HPDE6-E6E7 (cell line): ENCODE data around the gene DBNDD2.
A peak's percentile ranks its signal among the peaks of the same experiment; 100 is the strongest.

Experiments
- DNase-seq: peaks from one replicate; pipeline ENCODE4 v3.0.0; 2011; ENCODE audit warnings: missing footprints; ENCODE audit errors: extremely low spot score

Gene DBNDD2

GRCh38 chr20:45415822-45416637 is 7.9 kb downstream of the DBNDD2 start, which contains the start of gene PIGT:
Gene PIGT, plus strand, starts transcription at chr20:45416141. Its CDS starts 16 bp downstream, at chr20:45416157.
- DNase-seq: peak; percentile 95

GRCh38 chr20:45416917-45417316 is 8.8 kb downstream of the DBNDD2 start:
- DNase-seq: no peak

GRCh38 chr20:45419188-45420091 is 11.4 kb downstream of the DBNDD2 start:
- peak; percentile 92 for DNase-seq

DNA sequence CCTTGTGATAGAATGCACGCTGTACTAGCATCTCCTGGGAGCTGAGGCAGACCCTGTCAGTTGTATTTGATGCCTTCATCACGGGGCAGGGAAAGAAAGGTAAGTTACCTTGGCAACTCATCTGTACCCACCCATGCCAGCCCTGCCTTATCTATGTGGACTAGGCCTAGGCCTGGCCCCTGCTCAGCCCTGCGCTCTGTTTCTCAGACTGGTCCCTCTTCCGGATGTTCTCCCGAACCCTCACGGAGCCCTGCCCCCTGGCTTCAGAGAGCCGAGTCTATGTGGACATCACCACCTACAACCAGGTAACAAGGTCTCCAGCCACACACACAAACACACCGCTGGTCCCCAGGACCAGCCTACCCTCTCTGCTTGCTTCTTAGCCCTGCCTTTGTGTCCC is 12.0 kb downstream of the DBNDD2 start:
- DNase-seq: no peak

GRCh38 chr20:45423700-45424099 is 15.6 kb downstream of the DBNDD2 start:
- no peak for DNase-seq

DNA sequence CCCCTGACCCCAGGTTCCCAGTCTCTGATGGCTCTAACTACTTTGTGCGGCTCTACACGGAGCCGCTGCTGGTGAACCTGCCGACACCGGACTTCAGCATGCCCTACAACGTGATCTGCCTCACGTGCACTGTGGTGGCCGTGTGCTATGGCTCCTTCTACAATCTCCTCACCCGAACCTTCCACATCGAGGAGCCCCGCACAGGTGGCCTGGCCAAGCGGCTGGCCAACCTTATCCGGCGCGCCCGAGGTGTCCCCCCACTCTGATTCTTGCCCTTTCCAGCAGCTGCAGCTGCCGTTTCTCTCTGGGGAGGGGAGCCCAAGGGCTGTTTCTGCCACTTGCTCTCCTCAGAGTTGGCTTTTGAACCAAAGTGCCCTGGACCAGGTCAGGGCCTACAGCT is 17.5 kb downstream of the DBNDD2 start:
- DNase-seq: no peak

DNA sequence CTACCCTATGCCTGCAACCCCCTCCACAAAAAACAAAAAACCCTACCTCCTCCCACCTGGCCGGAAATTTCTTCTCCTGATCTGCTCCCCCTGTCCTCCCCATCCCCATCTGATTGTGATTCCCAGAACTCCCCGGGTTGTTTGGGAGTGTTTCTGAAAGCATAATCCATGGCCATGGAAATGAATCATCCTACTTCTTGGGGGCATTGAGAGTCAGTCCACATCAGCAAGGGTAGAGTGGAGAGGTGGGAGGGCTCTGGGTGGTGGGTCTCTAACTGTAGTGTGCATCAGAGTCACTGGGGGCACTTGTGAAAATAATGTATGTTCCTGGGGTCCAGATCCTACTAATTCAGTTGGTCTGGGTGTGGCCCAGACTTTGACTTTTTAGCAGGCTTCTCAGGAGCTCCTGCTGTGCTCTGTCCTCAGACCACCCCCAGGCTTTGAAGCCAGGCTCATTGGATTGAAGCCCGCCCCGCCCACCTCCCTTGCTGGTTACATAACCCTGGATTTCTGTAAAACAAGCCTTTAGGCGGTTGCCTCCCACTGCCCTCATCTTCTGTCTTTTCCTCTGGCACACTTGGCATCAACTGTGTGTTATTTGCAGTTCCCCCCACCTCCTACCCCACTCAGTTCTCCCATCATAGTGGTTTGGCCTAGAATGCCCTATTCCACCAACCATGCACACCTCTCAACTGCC is 18.4 kb downstream of the DBNDD2 start:
- no peak for DNase-seq

DNA sequence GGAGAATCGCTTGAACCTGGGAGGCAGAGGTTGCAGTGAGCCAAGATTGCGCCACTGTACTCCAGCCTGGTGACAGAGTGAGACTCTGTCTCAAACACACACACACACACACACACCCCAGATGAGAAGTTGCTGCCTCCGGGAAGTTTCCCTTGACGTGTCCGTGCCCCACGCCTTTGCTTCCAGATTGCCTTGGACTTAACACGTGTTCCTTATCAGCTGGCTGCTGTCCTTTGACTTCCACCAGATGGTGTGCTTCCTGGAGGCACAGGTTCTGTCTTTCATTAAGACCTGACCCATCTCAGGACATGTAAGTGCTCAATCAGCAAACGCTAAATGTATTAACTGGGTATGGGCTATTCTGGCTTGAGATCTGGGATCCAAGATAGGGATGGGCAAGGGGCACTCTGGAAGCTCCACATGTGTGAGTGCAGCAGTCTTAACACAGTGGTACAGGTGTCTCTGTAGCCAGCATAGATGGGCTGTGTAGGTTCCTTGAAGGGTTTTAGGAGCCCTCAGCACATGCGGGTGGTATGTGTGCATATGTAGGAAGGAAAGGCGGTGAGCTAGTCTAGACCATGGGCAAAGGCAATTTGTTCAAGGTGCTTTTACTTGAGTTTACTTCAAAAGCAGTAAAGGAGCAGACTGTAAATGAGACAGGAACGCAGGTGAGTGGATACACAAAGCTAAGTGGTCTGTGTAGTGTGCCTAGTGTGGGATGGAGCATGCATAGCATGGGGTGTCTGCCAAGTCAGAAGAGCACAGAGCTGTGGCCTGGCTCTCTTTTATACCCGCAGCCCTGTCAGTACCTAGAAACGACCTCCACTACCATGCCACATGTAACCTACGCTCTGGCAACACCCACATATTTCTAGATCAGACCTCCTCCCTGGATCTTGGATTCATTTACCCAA is 19.4 kb downstream of the DBNDD2 start:
- DNase-seq: no peak

DNA sequence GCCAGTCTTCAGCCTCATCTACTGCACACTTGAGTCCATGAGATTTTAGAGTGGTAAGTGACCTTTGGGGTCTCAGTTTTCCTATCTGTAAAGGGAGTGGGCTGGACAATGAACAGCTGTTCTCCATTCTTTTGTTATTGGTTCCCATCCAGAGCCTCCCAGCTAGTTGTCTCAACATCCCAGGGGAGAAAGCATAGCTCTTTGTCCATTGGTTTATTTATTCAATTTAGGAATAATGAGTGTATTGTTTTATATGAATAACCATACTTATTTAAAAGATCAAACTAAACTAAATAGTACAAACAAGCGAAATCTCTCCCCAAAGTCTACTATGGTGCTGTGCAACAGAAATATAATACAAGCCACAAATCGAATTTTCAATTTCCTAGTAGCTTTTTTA is 21.5 kb downstream of the DBNDD2 start:
- DNase-seq: no peak

DNA sequence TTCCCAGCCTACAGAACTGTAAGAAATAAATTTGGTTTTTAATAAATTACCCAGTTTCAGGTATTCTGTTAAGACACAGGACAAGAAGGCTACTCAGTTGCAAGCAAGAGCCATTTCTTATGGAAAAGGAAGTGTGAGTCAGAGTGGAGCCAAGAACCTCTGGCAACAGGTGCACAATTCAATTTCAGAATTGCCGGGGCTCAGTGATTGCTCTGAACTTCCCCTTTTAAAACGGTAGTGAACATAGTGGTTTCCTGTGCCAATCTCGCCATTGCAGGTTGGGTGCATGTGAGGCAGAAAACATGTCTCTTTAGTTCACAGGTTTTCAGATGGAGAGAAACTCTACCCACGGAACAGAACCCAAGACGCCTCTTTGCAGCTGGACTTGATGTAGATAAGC is 24.2 kb downstream of the DBNDD2 start:
- no peak for DNase-seq

DNA sequence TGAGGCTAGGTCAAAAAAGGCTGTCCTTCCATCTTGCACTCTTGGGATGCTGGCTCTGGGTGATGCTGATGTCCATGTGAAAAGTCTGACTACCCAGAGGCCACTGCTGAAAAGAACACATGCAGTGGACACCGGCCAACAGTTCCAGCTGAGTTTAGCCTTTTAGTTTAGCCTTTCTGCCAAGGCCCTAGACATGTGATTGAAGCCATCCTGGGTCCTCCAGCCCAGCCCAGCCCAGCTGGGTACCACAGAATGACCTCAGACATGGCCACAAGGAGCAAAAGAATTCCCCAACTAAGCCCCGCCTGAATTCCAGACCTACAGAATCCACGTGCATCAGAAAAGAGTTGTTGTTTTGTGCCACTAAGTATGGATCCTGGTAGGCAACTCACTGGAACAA is 25.2 kb downstream of the DBNDD2 start:
- no peak for DNase-seq

DNA sequence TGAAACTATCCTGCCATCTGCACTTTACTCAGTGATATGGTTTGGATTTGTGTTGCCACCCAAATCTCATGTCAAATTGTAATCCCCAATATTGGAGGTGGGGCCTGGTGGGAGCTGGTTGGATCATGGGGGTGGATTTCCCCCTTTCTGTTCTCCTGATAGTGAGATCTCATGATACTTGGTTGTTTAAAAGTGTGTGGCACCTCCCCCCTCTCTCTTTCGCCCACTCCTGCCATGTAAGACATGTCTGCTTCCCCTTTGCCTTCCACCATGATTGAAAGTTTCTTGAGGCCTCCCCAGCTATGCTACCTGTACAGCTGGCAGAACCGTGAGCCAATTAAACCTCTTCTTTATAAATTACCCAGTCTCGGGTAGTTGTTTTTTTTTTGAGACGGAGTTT is 25.9 kb downstream of the DBNDD2 start:
- DNase-seq: no peak

- DNase-seq: peak; percentile 98
Measured at GRCh38 chr20:45436732-45437485, 28.8 kb downstream of the DBNDD2 start.

DNA sequence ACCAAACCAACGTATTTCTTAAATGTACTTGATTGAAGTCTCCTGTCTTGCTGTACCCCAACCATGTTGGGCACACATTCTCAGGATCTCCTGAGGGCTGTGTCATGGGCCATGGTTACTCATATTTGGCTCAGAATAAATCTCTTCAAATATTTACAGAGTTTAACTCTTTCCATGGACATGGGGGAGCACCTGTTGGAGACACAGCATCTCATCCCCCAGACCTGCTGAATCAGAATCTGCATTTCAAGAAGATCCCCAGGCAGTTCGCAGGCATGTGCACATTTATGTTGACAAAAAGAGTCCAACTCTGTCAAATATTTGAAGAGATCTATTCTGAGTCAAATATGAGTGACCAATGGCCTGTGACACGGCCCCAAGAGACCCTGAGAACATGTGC is 32.3 kb downstream of the DBNDD2 start:
- DNase-seq: no peak

- no peak for DNase-seq
Measured at GRCh38 chr20:45440891-45441685, 33.0 kb downstream of the DBNDD2 start.

- no peak for DNase-seq
Measured at GRCh38 chr20:45441746-45442145, 33.7 kb downstream of the DBNDD2 start.

DNA sequence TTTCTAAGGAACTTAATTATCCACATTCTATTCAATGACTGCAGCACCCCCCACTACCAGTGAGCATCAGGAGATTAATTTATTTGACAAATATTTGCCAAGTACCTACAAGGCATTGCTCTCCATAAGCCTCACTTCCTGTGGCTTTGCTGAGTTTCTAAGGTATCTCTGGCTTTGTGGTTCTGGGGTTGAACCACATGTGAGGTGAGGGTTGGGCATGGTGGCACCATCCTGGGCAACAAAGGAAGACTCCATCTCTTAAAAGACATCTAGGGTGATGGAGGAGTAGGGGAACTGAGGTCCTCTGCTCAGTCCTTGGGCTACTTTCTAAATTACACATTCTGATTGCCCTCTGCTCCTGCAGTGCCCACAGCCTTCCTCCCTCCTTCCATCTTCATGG is 36.0 kb downstream of the DBNDD2 start:
- no peak for DNase-seq

GRCh38 chr20:45445805-45446562 is 37.9 kb downstream of the DBNDD2 start:
- DNase-seq: peak; percentile 75

GRCh38 chr20:45448270-45448669 is 40.2 kb downstream of the DBNDD2 start:
- no peak for DNase-seq
